Neural cell (in vitro differentiated cells): Measurements from ENCODE around the gene DDC.

Experiments
- CTCF ChIP-seq: fragments of 450-650 bp; IDR thresholded peaks from 2 replicates; pipeline ENCODE4 v1.5.1; 2014; ENCODE audit warnings: antibody characterized with exemption, mild to moderate bottlenecking, moderate library complexity; ENCODE audit not compliant: poor library complexity, severe bottlenecking
- EP300 ChIP-seq: fragments of 450-650 bp; conservative IDR thresholded peaks from 2 replicates; pipeline ENCODE4 v1.6.1; 2014; ENCODE audit warnings: antibody characterized with exemption, mild to moderate bottlenecking, moderate library complexity; ENCODE audit not compliant: poor library complexity, severe bottlenecking
- EZH2 ChIP-seq: fragments of 200-600, 300-800 bp; shearing (Covaris generic), sonication (generic); IDR thresholded peaks from 2 replicates; pipeline ENCODE4 v1.6.1; 2014; ENCODE audit warnings: antibody characterized with exemption, low read length, borderline replicate concordance, mild to moderate bottlenecking; ENCODE audit not compliant: insufficient read depth, poor library complexity, severe bottlenecking
- MXI1 ChIP-seq: fragments of 450-650 bp; conservative IDR thresholded peaks from 2 replicates; pipeline ENCODE4 v1.6.1; 2014; ENCODE audit warnings: antibody characterized with exemption, mild to moderate bottlenecking; ENCODE audit not compliant: poor library complexity, severe bottlenecking
- POLR2AphosphoS5 ChIP-seq: IDR thresholded peaks from 2 replicates; pipeline ENCODE4 v1.6.1; 2012
- RAD21 ChIP-seq: fragments of 450-650 bp; conservative IDR thresholded peaks from 2 replicates; pipeline ENCODE4 v1.6.1; 2014; ENCODE audit warnings: antibody characterized with exemption, mild to moderate bottlenecking, moderate library complexity
- REST ChIP-seq: IDR thresholded peaks from 2 replicates; pipeline ENCODE4 v1.6.1; 2012; ENCODE audit warnings: borderline replicate concordance
- SMC3 ChIP-seq: fragments of 450-650 bp; conservative IDR thresholded peaks from 2 replicates; pipeline ENCODE4 v1.6.1; 2014; ENCODE audit warnings: antibody characterized with exemption, mild to moderate bottlenecking, moderate library complexity; ENCODE audit not compliant: poor library complexity
- TAF1 ChIP-seq: IDR thresholded peaks from 2 replicates; pipeline ENCODE4 v1.6.1; 2012; ENCODE audit warnings: low read depth

- no peak for TF ChIP-seq TAF1
- no peak for TF ChIP-seq CTCF
- TF ChIP-seq RAD21: no peak
- no peak for TF ChIP-seq REST
- TF ChIP-seq EZH2: no peak
- TF ChIP-seq POLR2AphosphoS5: no peak
- no peak for TF ChIP-seq MXI1
- TF ChIP-seq SMC3: no peak
- TF ChIP-seq EP300: no peak
Measured at GRCh38 chr7:50605059-50605458, 39.9 kb upstream of the DDC start.
